Neuronal stem cell (in vitro differentiated cells): ENCODE results near the gene PRPF8.
"Not testable (repeated sequence)": the region's sequence is repeated elsewhere in the genome, so short reads cannot be mapped to it uniquely, and the experiment has no call there.

ENCODE experiments used
- DNase-seq: peaks from one replicate; pipeline ENCODE4 v3.0.0-alpha.2; 2013; ENCODE audit warnings: low spot score
- H2AFZ ChIP-seq: one replicate; pipeline ENCODE4 v1.6.1; 2013; ENCODE audit warnings: mild to moderate bottlenecking, low read length, inconsistent platforms
- H2AK5ac ChIP-seq: 2 replicates; pipeline ENCODE4 v1.6.1; 2013; ENCODE audit warnings: low read depth, mild to moderate bottlenecking, inconsistent platforms, low read length, moderate library complexity, mixed read lengths
- H2BK120ac ChIP-seq: 2 replicates; pipeline ENCODE4 v1.6.1; 2013; ENCODE audit warnings: low read depth, mild to moderate bottlenecking, inconsistent platforms, low read length, moderate library complexity, mixed read lengths
- H2BK12ac ChIP-seq: one replicate; pipeline ENCODE4 v1.6.1; 2013; ENCODE audit warnings: low read length, inconsistent platforms
- H2BK15ac ChIP-seq: 2 replicates; pipeline ENCODE4 v1.6.1; 2013; ENCODE audit warnings: mild to moderate bottlenecking, low read length, inconsistent platforms, mixed read lengths
- H2BK5ac ChIP-seq: one replicate; pipeline ENCODE4 v1.6.1; 2013; ENCODE audit warnings: inconsistent platforms, mild to moderate bottlenecking, low read length, moderate library complexity
- H3K14ac ChIP-seq: one replicate; pipeline ENCODE4 v1.6.1; 2013; ENCODE audit warnings: low read length, inconsistent platforms
- H3K18ac ChIP-seq: 2 replicates; pipeline ENCODE4 v1.6.1; 2013; ENCODE audit warnings: low read length, inconsistent platforms
- H3K23ac ChIP-seq: 2 replicates; pipeline ENCODE4 v1.6.1; 2013; ENCODE audit warnings: low read depth, mild to moderate bottlenecking, mixed read lengths, low read length, inconsistent platforms; ENCODE audit not compliant: poor library complexity
- H3K27ac ChIP-seq: replicated peaks from 3 replicates; pipeline ENCODE4 v1.5.1; 2013; ENCODE audit warnings: low read length, inconsistent platforms
- H3K27me3 ChIP-seq, 3 experiments: 2 replicates each; pipeline ENCODE4 v1.6.1; 2013; ENCODE audit warnings: low read length in 3 of 3, mild to moderate bottlenecking in 2 of 3, inconsistent platforms in 1 of 3, low read depth in 1 of 3, mixed read lengths in 1 of 3, moderate library complexity in 1 of 3; ENCODE audit not compliant: control insufficient read depth in 3 of 3, insufficient read depth in 3 of 3
- H3K36me3 ChIP-seq, 2 donors: replicated peaks in 1 of 2; 2 replicates each; pipeline ENCODE4 v1.6.1; 2013; ENCODE audit warnings: low read length in 2 of 2; ENCODE audit not compliant: control insufficient read depth in 2 of 2, insufficient read depth in 2 of 2
- H3K4ac ChIP-seq: 2 replicates; pipeline ENCODE4 v1.6.1; 2013; ENCODE audit warnings: inconsistent platforms, mild to moderate bottlenecking, low read length, moderate library complexity
- H3K4me1 ChIP-seq, 2 donors: 1 replicate in 1 of 2; 2 replicates in 1 of 2; pipeline ENCODE4 v1.6.1; 2013; ENCODE audit warnings: low read length in 2 of 2, low read depth in 1 of 2; ENCODE audit not compliant: control insufficient read depth in 2 of 2, insufficient read depth in 1 of 2
- H3K4me2 ChIP-seq: one replicate; pipeline ENCODE4 v1.6.1; 2013; ENCODE audit warnings: mild to moderate bottlenecking, low read length, inconsistent platforms; ENCODE audit not compliant: insufficient read depth, poor library complexity, severe bottlenecking
- H3K4me3 ChIP-seq, 2 donors: 2 replicates each; pipeline ENCODE4 v1.5.1; 2013; ENCODE audit warnings: low read length in 2 of 2, mild to moderate bottlenecking in 2 of 2, inconsistent platforms in 1 of 2, moderate library complexity in 1 of 2
- H3K79me1 ChIP-seq: one replicate; pipeline ENCODE4 v1.6.1; 2013; ENCODE audit warnings: low read depth, mild to moderate bottlenecking, inconsistent platforms, low read length, moderate library complexity
- H3K9ac ChIP-seq: one replicate; pipeline ENCODE4 v1.6.1; 2013; ENCODE audit warnings: mild to moderate bottlenecking, low read depth, low read length, inconsistent platforms; ENCODE audit not compliant: poor library complexity
- H3K9me3 ChIP-seq, 2 donors: replicated peaks in 1 of 2; 2 replicates each; pipeline versions ENCODE3 to v1.6.1; 2013; ENCODE audit warnings: low read length in 2 of 2, mild to moderate bottlenecking in 2 of 2, inconsistent platforms in 1 of 2, low read depth in 1 of 2, mixed read lengths in 1 of 2, moderate library complexity in 1 of 2; ENCODE audit not compliant: control insufficient read depth in 2 of 2, insufficient read depth in 1 of 2
- H4K8ac ChIP-seq: one replicate; pipeline ENCODE4 v1.6.1; 2013; ENCODE audit warnings: low read depth, mild to moderate bottlenecking, inconsistent platforms, low read length, moderate library complexity
- H4K91ac ChIP-seq: one replicate; pipeline ENCODE4 v1.6.1; 2013; ENCODE audit warnings: low read length, low read depth, mild to moderate bottlenecking, inconsistent platforms; ENCODE audit not compliant: poor library complexity
- WGBS, 2 donors: extraction: QIAGEN DNeasy Blood & Tissue Kit; methylation state at CpG; one replicate each; pipeline ENCODE4 v1.1.7; 2013; ENCODE audit warnings: missing lambda C conversion rate in 2 of 2, mixed read lengths in 1 of 2; ENCODE audit not compliant: insufficient read length in 2 of 2, insufficient replicate concordance in 1 of 2; ENCODE audit errors: extremely low coverage in 2 of 2; 5-methylcytosine and 5-hydroxymethylcytosine counted together

PRPF8 gene

GRCh38 chr17:1695365-1695764 is 10.7 kb upstream of the PRPF8 start:
- no peak overlapping the region for H3K23ac ChIP-seq
- H3K79me1 ChIP-seq, result no peaks in the 10 kb centered on the region
- H3K9ac ChIP-seq, result no peak overlapping the region
- no peak overlapping the region for H3K27ac ChIP-seq
- no peak overlapping the region for H2AK5ac ChIP-seq
- DNase-seq, result no peak
- H4K91ac ChIP-seq, result no peak overlapping the region
- H4K8ac ChIP-seq, result no peak overlapping the region
- no peaks in the 10 kb centered on the region for H3K36me3 ChIP-seq
- no peak overlapping the region for H3K18ac ChIP-seq
- H3K4me3 ChIP-seq, result no peak overlapping the region
- no peak overlapping the region for H2BK120ac ChIP-seq
- H3K9me3 ChIP-seq, result peaks cover 2 to 4% of the 10 kb centered on the region in 2 donors
- no peak overlapping the region for H3K14ac ChIP-seq
- no peak overlapping the region for H2BK15ac ChIP-seq
- no peak overlapping the region for H2AFZ ChIP-seq
- H2BK5ac ChIP-seq, result no peak overlapping the region
- H3K4me1 ChIP-seq, result no peaks in the 10 kb centered on the region
- WGBS, 2 donors, result no CpG with 5 or more reads among the region's 8 CpGs
- H2BK12ac ChIP-seq, result no peak overlapping the region
- no peak overlapping the region for H3K4me2 ChIP-seq
- H3K4ac ChIP-seq, result no peak overlapping the region
- no peaks in the 10 kb centered on the region for H3K27me3 ChIP-seq

- Histone ChIP-seq H2BK120ac (no peak overlapping the region), H3K14ac (no peak overlapping the region), H3K9me3 (peaks cover 2 to 4% of the 10 kb centered on the region in 2 donors), H3K27me3 (no peaks in the 10 kb centered on the region), H3K4me1 (no peaks in the 10 kb centered on the region), H3K36me3 (no peaks in the 10 kb centered on the region), H3K23ac (no peak overlapping the region), H3K79me1 (no peaks in the 10 kb centered on the region), H2BK12ac (no peak overlapping the region), H3K4ac (no peak overlapping the region), H4K91ac (no peak overlapping the region), H4K8ac (no peak overlapping the region), H2BK5ac (no peak overlapping the region), H2AK5ac (no peak overlapping the region), H2BK15ac (no peak overlapping the region), H3K9ac (no peak overlapping the region), H2AFZ (no peak overlapping the region), H3K18ac (no peak overlapping the region), H3K4me3 (no peak overlapping the region), H3K4me2 (no peak overlapping the region), H3K27ac (no peak overlapping the region)
- DNase-seq, result no peak
- no CpG with 5 or more reads among the region's 7 CpGs for WGBS, 2 donors
These were observed 8.7 kb upstream of the PRPF8 start for GRCh38 chr17:1693339-1693738.

- Histone ChIP-seq H2BK120ac (no peak overlapping the region), H2AK5ac (no peak overlapping the region), H3K18ac (no peak overlapping the region), H2AFZ (no peak overlapping the region), H3K4me2 (no peak overlapping the region), H4K91ac (no peak overlapping the region), H3K27me3 (no peaks in the 10 kb centered on the region), H3K14ac (no peak overlapping the region), H3K4me1 (no peaks in the 10 kb centered on the region), H2BK15ac (no peak overlapping the region), H3K79me1 (no peaks in the 10 kb centered on the region), H3K36me3 (no peaks in the 10 kb centered on the region), H3K9me3 (peaks cover 2 to 4% of the 10 kb centered on the region in 2 donors), H2BK5ac (no peak overlapping the region), H3K4me3 (no peak overlapping the region), H3K27ac (no peak overlapping the region), H2BK12ac (no peak overlapping the region), H3K9ac (no peak overlapping the region), H3K23ac (no peak overlapping the region), H4K8ac (no peak overlapping the region), H3K4ac (no peak overlapping the region)
- WGBS, 2 donors, result no CpG with 5 or more reads among the region's 8 CpGs
- DNase-seq, result no peak
These were observed 6.0 kb upstream of the PRPF8 start for GRCh38 chr17:1690544-1691221.

- H3K36me3 ChIP-seq, H2AFZ ChIP-seq, H3K4ac ChIP-seq, H3K27me3 ChIP-seq, H3K79me1 ChIP-seq, H3K4me2 ChIP-seq, H2BK15ac ChIP-seq, H3K4me3 ChIP-seq, H3K4me1 ChIP-seq, H3K18ac ChIP-seq, H3K9ac ChIP-seq, H3K27ac ChIP-seq, H2AK5ac ChIP-seq, H4K91ac ChIP-seq, H3K9me3 ChIP-seq, H2BK120ac ChIP-seq, H3K14ac ChIP-seq, H2BK5ac ChIP-seq, H2BK12ac ChIP-seq, H4K8ac ChIP-seq, H3K23ac ChIP-seq, DNase-seq: not testable (repeated sequence)
- WGBS, 2 donors, result no CpG with 5 or more reads among the region's 6 CpGs
These were observed 3.7 kb upstream of the PRPF8 start for GRCh38 chr17:1688405-1688804.
